T-helper 17 cell (primary cell): ENCODE results near the gene MYOC. TPM values are rescaled to one million over a fixed set of nuclear protein-coding genes. Genes with fewer than 3 reads are reported as not detected.
A peak's percentile ranks its signal among the peaks of the same experiment; 100 is the strongest.
"Not testable (repeated sequence)": the region's sequence is repeated elsewhere in the genome, so short reads cannot be mapped to it uniquely, and the experiment has no call there.

Experiments used
- ATAC-seq: fragments of 150-1000 bp; cut with Tn5 transposase; 2 replicates; pipeline ENCODE4 v1.10.0; 2021; ENCODE audit warnings: mild to moderate bottlenecking, moderate library complexity
- DNase-seq, 3 donors: peaks; one replicate each; pipeline versions ENCODE4 v3.0.0 to v3.0.0-alpha.2; 2020 to 2021
- H3K9me3 ChIP-seq: one replicate; pipeline ENCODE4 v1.7.0; 2013; ENCODE audit warnings: low read length, mild to moderate bottlenecking; ENCODE audit not compliant: control insufficient read depth, poor library complexity, severe bottlenecking
- H3K27ac Mint-ChIP-seq: one replicate; pipeline ENCODE4 v1.8.0; 2022; ENCODE audit warnings: mild to moderate bottlenecking, moderate library complexity, mixed read lengths
- H3K27me3 Mint-ChIP-seq: one replicate; pipeline ENCODE4 v1.8.0; 2022; ENCODE audit warnings: mixed read lengths
- H3K36me3 Mint-ChIP-seq: one replicate; pipeline ENCODE4 v1.8.0; 2022; ENCODE audit warnings: low read depth, mixed read lengths
- H3K4me1 Mint-ChIP-seq: one replicate; pipeline ENCODE4 v1.8.0; 2022; ENCODE audit warnings: mild to moderate bottlenecking, mixed read lengths
- H3K4me3 Mint-ChIP-seq: one replicate; pipeline ENCODE4 v1.8.0; 2022; ENCODE audit warnings: mild to moderate bottlenecking, moderate library complexity, mixed read lengths
- total RNA-seq, 4 donors: library from RNA in 2 of 4; stranded (reverse) in 2 of 4; gene quantifications; one replicate each; pipeline ENCODE4 v1.2.3 and lab custom pipeline; 2022 to 2026

The MYOC gene
- total RNA-seq, 2 donors from 2014 or later, result not detected

DNA sequence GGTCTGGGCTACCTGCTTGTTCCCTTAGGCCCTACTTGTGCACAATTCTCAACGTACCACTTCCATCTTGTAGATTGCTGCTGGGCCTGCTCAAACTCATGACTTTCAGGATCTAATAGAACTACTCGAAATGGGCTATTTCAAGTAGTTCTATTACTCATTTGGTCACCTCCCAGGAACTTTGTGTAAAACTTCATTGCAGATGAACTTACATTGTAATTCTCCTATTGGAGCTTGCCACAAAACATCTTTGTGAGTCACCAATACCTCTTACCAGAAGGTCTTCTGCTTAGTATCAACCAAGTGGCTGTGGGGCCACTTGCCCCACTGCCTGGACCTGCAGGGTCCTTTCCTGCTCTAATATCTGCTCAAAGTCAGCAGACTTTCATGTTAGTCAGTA lies 41.2 kb downstream of the MYOC start:
- no peaks in the 10 kb centered on the region for H3K36me3 Mint-ChIP-seq
- H3K27ac Mint-ChIP-seq, result no peak overlapping the region
- no peaks in the 10 kb centered on the region for H3K9me3 ChIP-seq
- H3K4me3 Mint-ChIP-seq, result no peak overlapping the region
- H3K4me1 Mint-ChIP-seq, result peaks cover 3% of the 10 kb centered on the region
- peaks cover 3% of the 10 kb centered on the region for H3K27me3 Mint-ChIP-seq
- DNase-seq, result no peak
- no peak for ATAC-seq

DNA sequence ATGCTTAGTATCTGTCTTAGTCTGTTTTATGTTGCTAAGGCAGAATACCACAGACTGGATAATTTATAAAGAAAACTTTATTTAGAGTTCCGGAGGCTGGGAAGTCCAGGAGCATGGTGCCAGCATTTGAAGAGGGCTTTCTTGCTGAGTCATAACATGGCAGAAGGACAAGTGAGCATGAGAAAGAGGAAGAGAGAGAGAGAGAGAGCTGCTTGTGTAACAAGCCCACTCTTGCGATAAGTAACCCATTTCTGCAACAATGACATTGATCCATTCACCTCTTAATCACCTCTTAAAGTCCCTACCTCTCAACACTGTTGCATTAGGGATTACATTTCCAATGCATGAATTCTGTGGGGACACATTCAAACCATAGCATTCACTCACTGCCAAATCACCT lies 42.1 kb downstream of the MYOC start:
- DNase-seq, result no peak
- no peak overlapping the region for H3K27ac Mint-ChIP-seq
- H3K9me3 ChIP-seq, result no peaks in the 10 kb centered on the region
- no peaks in the 10 kb centered on the region for H3K27me3 Mint-ChIP-seq
- peaks cover 3% of the 10 kb centered on the region for H3K4me1 Mint-ChIP-seq
- no peak overlapping the region for H3K4me3 Mint-ChIP-seq
- ATAC-seq, result no peak
- H3K36me3 Mint-ChIP-seq, result no peaks in the 10 kb centered on the region

DNA sequence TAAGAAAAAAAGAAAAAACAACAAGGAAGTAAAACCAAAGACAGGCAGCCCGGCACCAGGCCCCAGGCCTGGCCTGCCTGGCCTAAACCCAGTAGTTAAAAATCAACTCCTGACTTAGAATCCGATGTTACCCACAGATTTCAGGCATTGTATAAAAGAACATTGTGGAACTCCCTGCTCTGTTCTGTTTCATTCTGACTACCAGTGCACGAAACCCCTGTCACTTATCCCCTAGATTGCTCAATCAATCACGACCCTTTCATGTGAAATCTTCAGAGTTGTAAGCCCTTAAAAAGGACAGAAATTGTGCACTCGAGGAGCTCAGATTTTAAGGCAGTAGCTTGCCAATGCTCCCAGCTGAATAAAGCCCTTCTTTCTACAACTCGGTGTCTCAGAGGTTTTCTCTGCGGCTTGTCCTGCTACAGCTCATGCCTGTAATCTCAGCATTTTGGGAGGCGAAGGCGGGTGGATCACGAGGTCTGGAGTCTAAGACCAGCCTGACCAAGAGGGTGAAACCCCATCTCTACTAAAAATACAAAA lies 46.0 kb downstream of the MYOC start:
- H3K27ac Mint-ChIP-seq, result no peak overlapping the region
- no peak overlapping the region for H3K4me3 Mint-ChIP-seq

DNA sequence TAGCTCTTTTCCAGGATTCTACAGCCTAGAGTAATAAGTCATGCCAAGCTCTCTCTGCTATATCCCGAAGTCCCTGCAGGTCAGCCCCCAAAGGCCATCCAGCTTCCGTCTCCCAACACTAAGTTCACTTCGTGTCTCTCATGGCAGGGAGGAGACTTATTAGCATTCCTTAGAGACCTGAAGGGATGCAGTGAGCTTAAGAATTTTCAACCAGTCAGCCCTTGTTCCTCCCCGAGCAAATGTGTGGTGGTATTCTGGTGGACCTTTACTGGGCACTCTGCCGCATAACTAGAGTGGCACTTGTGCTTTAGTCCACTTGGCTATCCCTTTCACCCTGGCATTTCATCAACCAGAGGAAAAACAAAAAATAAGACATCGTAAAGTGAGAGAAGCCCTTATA lies 49.4 kb downstream of the MYOC start:
- not testable (repeated sequence) for H3K4me3 Mint-ChIP-seq, H3K27ac Mint-ChIP-seq, H3K9me3 ChIP-seq, H3K27me3 Mint-ChIP-seq, DNase-seq, ATAC-seq, H3K4me1 Mint-ChIP-seq, H3K36me3 Mint-ChIP-seq

More for the DNA sequence above, 46.0 kb downstream of the MYOC start:
- H3K4me1 Mint-ChIP-seq, result no peaks in the 10 kb centered on the region
- H3K36me3 Mint-ChIP-seq, result no peaks in the 10 kb centered on the region
- no peak for ATAC-seq
- no peaks in the 10 kb centered on the region for H3K27me3 Mint-ChIP-seq
- DNase-seq, result no peak
- no peaks in the 10 kb centered on the region for H3K9me3 ChIP-seq

DNA sequence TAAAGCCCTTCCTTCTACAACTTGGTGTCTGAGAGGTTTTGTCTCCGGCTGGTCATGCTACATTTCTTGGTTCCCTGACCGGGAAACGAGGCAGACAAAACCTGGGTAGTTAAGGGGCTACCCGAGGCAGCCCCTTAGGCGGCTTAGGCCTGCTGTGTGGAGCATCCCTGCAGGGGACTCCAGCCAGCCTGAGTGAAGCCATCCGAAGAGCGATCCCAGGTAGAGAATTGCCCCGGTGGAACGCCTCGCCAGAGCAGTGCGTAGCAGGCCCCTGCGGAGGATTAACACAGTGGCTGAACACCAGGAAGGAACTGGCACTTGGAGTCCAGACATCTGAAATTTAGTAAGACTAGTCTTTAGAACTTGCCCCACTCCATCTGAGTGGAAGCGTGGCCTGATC lies 51.6 kb downstream of the MYOC start:
- no peaks in the 10 kb centered on the region for H3K27me3 Mint-ChIP-seq
- no peak for DNase-seq
- H3K4me3 Mint-ChIP-seq, result no peak overlapping the region
- no peaks in the 10 kb centered on the region for H3K9me3 ChIP-seq
- no peak for ATAC-seq
- peaks cover 2% of the 10 kb centered on the region for H3K4me1 Mint-ChIP-seq
- H3K36me3 Mint-ChIP-seq, result no peaks in the 10 kb centered on the region
- H3K27ac Mint-ChIP-seq, result no peak overlapping the region

DNA sequence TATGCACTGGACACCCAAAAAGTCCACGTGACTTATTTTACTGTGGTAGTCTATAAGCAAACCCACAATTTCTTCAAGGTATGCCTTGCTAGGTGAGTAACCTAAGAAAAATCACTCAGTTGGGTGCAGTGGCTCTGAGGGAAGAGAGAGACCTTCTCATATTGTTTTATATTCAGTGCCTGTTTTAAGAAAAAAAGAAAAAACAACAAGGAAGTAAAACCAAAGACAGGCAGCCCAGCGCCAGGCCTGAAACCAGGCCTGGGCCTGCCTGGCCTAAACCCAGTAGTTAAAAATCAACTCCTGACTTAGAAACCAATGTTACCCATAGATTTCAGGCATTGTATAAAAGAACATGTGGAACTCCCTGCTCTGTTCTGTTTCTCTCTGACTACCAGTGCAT lies 52.2 kb downstream of the MYOC start:
- H3K36me3 Mint-ChIP-seq, H3K9me3 ChIP-seq, ATAC-seq, DNase-seq, H3K4me3 Mint-ChIP-seq, H3K27ac Mint-ChIP-seq, H3K4me1 Mint-ChIP-seq, H3K27me3 Mint-ChIP-seq: not testable (repeated sequence)

DNA sequence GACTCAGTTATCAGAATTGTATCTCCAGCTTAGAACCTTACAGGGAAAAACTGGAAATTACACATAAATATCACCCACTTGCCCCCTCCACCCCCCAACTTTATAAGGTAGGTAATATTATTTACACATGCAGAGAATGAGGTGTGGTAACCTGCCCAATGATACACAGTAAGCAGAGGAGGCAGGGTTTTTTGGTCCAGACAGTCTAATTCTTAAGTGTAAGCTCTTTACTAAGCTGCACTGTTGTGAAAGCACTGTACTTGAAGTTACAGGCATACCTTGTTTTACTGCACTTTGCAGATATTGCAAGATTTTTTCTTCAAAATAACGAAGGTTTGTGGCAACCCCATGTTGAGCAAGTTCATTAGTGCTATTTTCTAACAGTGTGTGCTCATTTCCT lies 55.3 kb downstream of the MYOC start:
- no peak overlapping the region for H3K4me3 Mint-ChIP-seq
- DNase-seq (no peak), ATAC-seq (no peak)
- H3K9me3 ChIP-seq, result no peaks in the 10 kb centered on the region
- no peaks in the 10 kb centered on the region for H3K27me3 Mint-ChIP-seq
- H3K4me1 Mint-ChIP-seq, result peaks cover 2% of the 10 kb centered on the region
- peaks cover 2% of the 10 kb centered on the region for H3K36me3 Mint-ChIP-seq
- H3K27ac Mint-ChIP-seq, result peak overlapping the region; percentile 9

DNA sequence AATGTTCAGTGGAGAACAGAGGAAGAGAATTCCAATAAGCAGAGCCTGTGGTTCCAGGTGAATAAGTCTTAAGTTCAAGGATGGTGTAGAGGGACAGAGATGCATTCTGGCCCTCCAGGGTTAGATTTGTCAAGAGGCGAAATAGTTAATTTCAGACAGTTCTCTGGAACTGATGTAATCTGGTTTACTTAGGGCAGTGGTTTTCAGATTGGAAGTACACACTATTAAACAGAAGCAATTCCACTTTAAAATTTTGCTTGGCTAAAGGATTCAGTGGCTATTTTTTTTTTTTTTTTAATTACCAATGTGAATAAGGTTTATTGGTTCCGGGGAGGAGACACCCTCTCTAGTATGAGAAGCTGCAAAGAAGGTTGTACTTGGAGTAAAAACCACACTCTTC lies 55.8 kb downstream of the MYOC start:
- H3K27me3 Mint-ChIP-seq, result no peaks in the 10 kb centered on the region
- no peaks in the 10 kb centered on the region for H3K9me3 ChIP-seq
- DNase-seq (no peak), ATAC-seq (no peak)
- H3K4me1 Mint-ChIP-seq, result peaks cover 2% of the 10 kb centered on the region
- H3K36me3 Mint-ChIP-seq, result peaks cover 3% of the 10 kb centered on the region
- no peak overlapping the region for H3K4me3 Mint-ChIP-seq
- peak overlapping the region; percentile 9 for H3K27ac Mint-ChIP-seq

DNA sequence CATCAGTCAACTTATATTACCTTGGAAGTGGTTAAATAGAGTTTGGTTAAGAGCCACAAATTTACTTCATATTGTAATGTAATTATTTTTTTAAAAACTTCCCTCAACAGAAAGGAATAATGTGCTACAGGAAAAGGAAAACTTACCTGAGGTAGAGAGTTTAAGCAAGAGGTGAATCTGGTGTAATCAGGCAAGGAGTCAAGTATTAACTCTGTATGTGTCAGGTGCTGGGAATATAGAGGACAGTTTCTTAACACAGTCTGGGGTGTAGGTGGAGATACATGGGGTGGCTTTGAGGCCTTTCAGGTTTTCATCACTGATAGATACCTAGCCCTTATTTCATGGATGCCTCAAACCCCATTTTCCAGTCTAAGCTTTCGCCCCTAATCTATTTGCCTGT lies 56.4 kb downstream of the MYOC start:
- H3K4me1 Mint-ChIP-seq, result peaks cover 2% of the 10 kb centered on the region
- DNase-seq (no peak), ATAC-seq (no peak)
- H3K36me3 Mint-ChIP-seq, result peaks cover 8% of the 10 kb centered on the region
- no peaks in the 10 kb centered on the region for H3K9me3 ChIP-seq
- no peak overlapping the region for H3K4me3 Mint-ChIP-seq
- H3K27me3 Mint-ChIP-seq, result no peaks in the 10 kb centered on the region
- H3K27ac Mint-ChIP-seq, result peak overlapping the region; percentile 9

DNA sequence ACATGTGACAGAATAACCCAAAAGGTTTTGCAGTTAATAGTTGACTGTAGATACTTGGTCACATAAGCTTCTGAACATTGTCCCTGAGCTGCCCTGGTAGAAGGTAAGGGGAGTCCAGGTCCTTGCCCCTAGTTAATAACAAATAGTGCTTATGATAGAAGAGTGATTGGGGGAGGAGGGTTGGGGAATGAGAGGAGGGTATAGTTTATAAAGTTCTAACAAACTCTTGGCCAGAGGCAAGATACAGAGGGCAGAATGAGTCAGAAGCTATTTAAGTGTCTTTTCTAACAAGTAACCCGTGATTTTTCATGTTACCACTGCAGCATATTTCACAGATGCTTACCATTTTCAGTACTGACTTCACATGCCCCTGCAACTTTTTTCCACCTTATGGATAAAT lies 57.2 kb downstream of the MYOC start:
- peaks cover 9% of the 10 kb centered on the region for H3K36me3 Mint-ChIP-seq
- DNase-seq, result no peak
- peak overlapping the region; percentile 47 for H3K4me3 Mint-ChIP-seq
- H3K4me1 Mint-ChIP-seq, result peaks cover 2% of the 10 kb centered on the region
- no peak for ATAC-seq
- H3K9me3 ChIP-seq, result no peaks in the 10 kb centered on the region
- no peak overlapping the region for H3K27ac Mint-ChIP-seq
- no peaks in the 10 kb centered on the region for H3K27me3 Mint-ChIP-seq

DNA sequence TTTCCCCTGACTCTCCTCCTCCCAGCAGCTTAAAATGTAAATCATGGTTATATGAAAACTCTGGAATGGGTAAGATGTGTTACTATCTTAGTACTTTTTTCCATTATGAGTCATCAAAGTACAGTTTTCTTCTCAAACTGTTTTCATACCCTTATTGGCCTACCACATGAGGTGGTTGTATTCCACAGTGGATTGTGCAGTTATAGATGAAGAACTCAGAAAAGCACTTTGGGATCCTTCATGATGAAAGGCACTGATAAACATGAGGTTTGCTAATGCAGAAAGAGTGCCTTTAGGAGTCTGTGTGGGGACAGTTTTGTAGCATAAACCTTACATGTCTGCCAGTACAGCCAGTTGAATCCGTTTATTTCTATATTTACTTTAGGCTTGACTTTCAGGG lies 62.5 kb downstream of the MYOC start:
- no peaks in the 10 kb centered on the region for H3K9me3 ChIP-seq
- ATAC-seq, result no peak
- no peak overlapping the region for H3K27ac Mint-ChIP-seq
- DNase-seq, result no peak
- H3K27me3 Mint-ChIP-seq, result no peaks in the 10 kb centered on the region
- peaks cover 18% of the 10 kb centered on the region for H3K36me3 Mint-ChIP-seq
- H3K4me3 Mint-ChIP-seq, result no peak overlapping the region
- peaks cover 2% of the 10 kb centered on the region for H3K4me1 Mint-ChIP-seq

DNA sequence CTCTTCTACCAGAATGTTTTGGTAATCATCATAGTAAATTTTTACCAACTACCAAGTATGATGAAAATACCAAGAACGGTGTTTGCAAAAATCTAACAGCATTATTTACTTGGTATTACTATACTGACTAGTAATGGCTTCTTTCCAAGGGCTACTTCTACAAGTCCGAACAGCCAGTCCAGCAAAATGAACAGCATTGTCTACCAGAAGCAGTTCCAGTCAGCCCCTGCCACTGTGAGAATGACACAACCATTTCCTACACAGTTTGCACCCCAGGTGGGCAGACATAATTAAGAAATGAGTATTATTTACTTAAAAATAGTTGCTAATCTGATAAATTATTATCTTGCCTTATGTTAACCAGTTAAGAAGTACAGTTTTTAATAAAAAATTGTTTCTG lies 64.3 kb downstream of the MYOC start:
- peaks cover 4% of the 10 kb centered on the region for H3K4me1 Mint-ChIP-seq
- H3K9me3 ChIP-seq, result no peaks in the 10 kb centered on the region
- H3K27me3 Mint-ChIP-seq, result no peaks in the 10 kb centered on the region
- peaks cover 22% of the 10 kb centered on the region for H3K36me3 Mint-ChIP-seq
- no peak overlapping the region for H3K4me3 Mint-ChIP-seq
- no peak overlapping the region for H3K27ac Mint-ChIP-seq
- DNase-seq (no peak), ATAC-seq (no peak)

DNA sequence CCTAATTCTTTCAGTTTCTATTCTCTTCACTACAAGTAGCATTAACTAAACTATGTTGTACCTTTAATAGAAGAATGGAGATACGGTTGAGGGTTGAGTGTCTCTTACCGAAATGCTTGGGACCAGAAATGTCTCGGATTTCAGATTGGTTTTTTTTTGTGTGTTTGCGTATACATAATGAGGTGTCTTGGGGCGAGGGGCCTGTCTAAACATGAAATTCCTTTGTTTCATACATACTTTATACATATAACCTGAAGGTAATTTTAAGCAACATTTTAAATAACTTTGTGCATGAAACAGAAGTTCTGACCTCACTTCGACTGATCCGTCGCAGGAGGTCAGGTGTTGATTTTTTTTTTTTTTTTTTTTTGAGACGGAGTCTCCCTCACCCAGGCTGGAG lies 66.8 kb downstream of the MYOC start:
- H3K4me1 Mint-ChIP-seq, result peaks cover 7% of the 10 kb centered on the region
- H3K36me3 Mint-ChIP-seq, result peaks cover 16% of the 10 kb centered on the region
- H3K4me3 Mint-ChIP-seq, result no peak overlapping the region
- H3K27ac Mint-ChIP-seq, result no peak overlapping the region
- H3K27me3 Mint-ChIP-seq, result no peaks in the 10 kb centered on the region
- H3K9me3 ChIP-seq, result no peaks in the 10 kb centered on the region
- ATAC-seq, result no peak
- no peak for DNase-seq
